ENCODE results near the gene PRPF19. TPM values are rescaled to one million over a fixed set of nuclear protein-coding genes. Genes with fewer than 3 reads are reported as not detected.

Gene PRPF19
- total RNA-seq (10 to 100 TPM; 35.4 to 43.4 (median 38.8) TPM), polyA plus RNA-seq (31.5 TPM)
- long read RNA-seq, donor 1, partial matches to known transcripts = 5 of 5 reads
- long read RNA-seq, donor 1, other reads (novel, unspliced or antisense) = 0 of 5 reads
- long read RNA-seq, donor 2 = 0 reads
- long read RNA-seq, donor 3, partial matches to known transcripts = 2 of 2 reads
- long read RNA-seq, donor 3, other reads (novel, unspliced or antisense) = 0 of 2 reads
- long read RNA-seq, donor 4, partial matches to known transcripts = 1 of 1 reads
- long read RNA-seq, donor 4, other reads (novel, unspliced or antisense) = 0 of 1 reads

- Histone ChIP-seq H3K9me3 (ENCODE audit: control insufficient read depth, low read length) (no peaks in the 10 kb centered on the region), H3K4me3 (ENCODE audit: low read length) (peak within 1 kb of the TSS; percentile 76), H3K27ac (ENCODE audit: low read length) (peak within 1 kb of the TSS; percentile 61), H3K27me3 (ENCODE audit: control insufficient read depth, insufficient read depth) (no peaks in the 10 kb centered on the region), H3K4me1 (ENCODE audit: control insufficient read depth, insufficient read depth, low read length) (peaks cover 4% of the 10 kb centered on the region)
- intact Hi-C loops (cut with DNase I) = no loop called here
- DNase-seq (peak; percentile 97 to 99 (median 99)), ATAC-seq (peak; percentile 97)
- under 1% methylated on average over 75 of the region's 75 CpGs for WGBS
Observed at GRCh38 chr11:60906132-60906972, at the start of gene PRPF19. Gene PRPF19, minus strand, starts transcription at chr11:60906585. Its CDS starts 203 bp downstream, at chr11:60906382.

DNA sequence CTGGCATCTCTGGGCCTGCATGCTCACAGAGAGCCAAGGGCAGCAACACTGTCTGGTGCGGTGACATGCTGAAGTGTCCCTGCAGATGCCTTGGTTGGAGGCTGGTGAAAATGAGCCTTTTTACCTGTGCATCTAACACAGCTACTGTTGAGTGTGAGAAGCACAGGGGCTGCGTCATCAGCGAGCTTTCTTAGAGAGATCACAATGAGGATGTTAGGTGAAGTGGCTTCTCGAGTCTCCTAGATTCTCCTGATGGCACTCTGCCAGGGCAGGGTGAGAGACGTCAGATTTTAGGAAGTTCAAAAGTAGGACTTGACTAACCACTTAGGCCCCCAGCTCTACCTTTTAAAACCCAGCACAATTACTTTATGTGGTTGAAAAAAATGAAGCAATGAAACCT, 49.2 kb upstream of the PRPF19 start:
- intact Hi-C loops (cut with DNase I) = no loop called here
- Histone ChIP-seq H3K27ac (ENCODE audit: low read length) (no peak overlapping the region), H3K4me3 (ENCODE audit: low read length) (no peak overlapping the region), H3K4me1 (ENCODE audit: control insufficient read depth, insufficient read depth, low read length) (no peaks in the 10 kb centered on the region), H3K9me3 (ENCODE audit: control insufficient read depth, low read length) (no peaks in the 10 kb centered on the region), H3K27me3 (ENCODE audit: control insufficient read depth, insufficient read depth) (no peaks in the 10 kb centered on the region)
- ATAC-seq = no peak
- WGBS = 47% methylated on average over 5 of the region's 5 CpGs
- DNase-seq = no peak

DNA sequence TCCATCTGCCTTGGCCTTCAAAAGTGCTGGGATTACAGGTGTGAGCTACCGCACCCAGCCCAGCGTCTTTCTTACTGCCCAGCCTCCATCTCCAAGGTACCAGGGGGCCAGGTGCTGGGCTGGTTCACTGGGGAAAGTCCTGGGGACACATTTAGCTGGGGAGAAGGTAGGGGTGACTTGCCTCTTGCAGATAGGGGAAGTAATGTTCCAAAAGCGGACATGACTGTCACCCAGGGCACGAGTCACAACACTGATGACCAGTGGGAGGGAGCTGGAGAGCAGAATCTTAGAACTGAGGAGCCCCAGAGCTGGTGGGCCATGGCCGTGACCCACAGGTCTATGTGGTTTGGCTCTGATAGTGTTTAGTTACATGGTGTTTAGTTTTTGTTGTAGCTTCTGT, 48.0 kb upstream of the PRPF19 start:
- ATAC-seq (no peak), DNase-seq (no peak)
- no peak overlapping the region for H3K27ac ChIP-seq (ENCODE audit: low read length)
- H3K9me3 ChIP-seq (ENCODE audit: control insufficient read depth, low read length) = no peaks in the 10 kb centered on the region
- H3K4me3 ChIP-seq (ENCODE audit: low read length) = no peak overlapping the region
- H3K4me1 ChIP-seq (ENCODE audit: control insufficient read depth, insufficient read depth, low read length) = no peaks in the 10 kb centered on the region
- intact Hi-C loops (cut with DNase I) = no loop called here
- WGBS = 81% methylated on average over 5 of the region's 5 CpGs
- H3K27me3 ChIP-seq (ENCODE audit: control insufficient read depth, insufficient read depth) = no peaks in the 10 kb centered on the region

GRCh38 chr11:60953781-60954180, 47.4 kb upstream of the PRPF19 start:
- Histone ChIP-seq H3K27ac (ENCODE audit: low read length) (no peak overlapping the region), H3K4me1 (ENCODE audit: control insufficient read depth, insufficient read depth, low read length) (no peaks in the 10 kb centered on the region), H3K4me3 (ENCODE audit: low read length) (no peak overlapping the region), H3K27me3 (ENCODE audit: control insufficient read depth, insufficient read depth) (no peaks in the 10 kb centered on the region), H3K9me3 (ENCODE audit: control insufficient read depth, low read length) (no peaks in the 10 kb centered on the region)
- DNase-seq = no peak
- intact Hi-C loops (cut with DNase I) = no loop called here
- ATAC-seq = no peak
- 73% methylated on average over 6 of the region's 6 CpGs for WGBS

DNA sequence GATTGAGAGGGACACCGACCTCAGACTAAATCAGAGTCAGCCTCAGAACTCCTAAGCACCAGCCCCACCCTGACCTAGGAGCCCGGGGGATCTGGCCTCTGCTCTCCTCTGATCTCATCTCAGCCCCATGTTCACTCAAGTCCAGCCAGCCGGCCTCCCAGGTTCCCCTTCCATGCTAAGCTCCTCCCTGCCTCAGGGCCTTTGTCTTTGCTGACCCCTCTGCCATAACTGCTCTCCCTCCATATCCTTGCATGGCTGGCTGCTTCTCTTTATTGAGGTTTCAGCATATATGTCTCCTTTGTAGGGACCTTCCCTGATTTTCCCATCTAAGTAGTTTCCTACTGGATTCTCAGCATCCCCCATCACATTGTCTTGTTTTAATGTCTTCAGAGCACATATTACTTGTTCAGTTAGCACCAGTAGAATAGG, 46.4 kb upstream of the PRPF19 start:
- ATAC-seq (peak in 1 of 2 donors; percentile 44), DNase-seq (peak in 2 of 3 donors; percentile 74 to 77)
- H3K4me3 ChIP-seq (ENCODE audit: low read length) = no peak overlapping the region
- intact Hi-C loops (cut with DNase I) = no loop called here
- peak overlapping the region; percentile 27 for H3K27ac ChIP-seq (ENCODE audit: low read length)
- H3K27me3 ChIP-seq (ENCODE audit: control insufficient read depth, insufficient read depth) = no peaks in the 10 kb centered on the region
- 28% methylated on average over 3 of the region's 3 CpGs for whole genome bisulfite sequencing
- no peaks in the 10 kb centered on the region for H3K9me3 ChIP-seq (ENCODE audit: control insufficient read depth, low read length)
- peaks cover 2% of the 10 kb centered on the region for H3K4me1 ChIP-seq (ENCODE audit: control insufficient read depth, insufficient read depth, low read length)

GRCh38 chr11:60951904-60952741, 45.7 kb upstream of the PRPF19 start, which contains the start of gene SLC15A3:
Gene SLC15A3, minus strand, starts transcription at chr11:60952176. Its CDS starts 625 bp downstream, at chr11:60951551.
- intact Hi-C loops (cut with DNase I) = no loop called here
- ATAC-seq (peak; percentile 78 to 81), DNase-seq (peak; percentile 67 to 85 (median 83))
- H3K4me3 ChIP-seq (ENCODE audit: low read length) = peak within 1 kb of the TSS; percentile 44
- peak within 1 kb of the TSS; percentile 27 for H3K27ac ChIP-seq (ENCODE audit: low read length)
- H3K27me3 ChIP-seq (ENCODE audit: control insufficient read depth, insufficient read depth) = no peaks in the 10 kb centered on the region
- 9% methylated on average over 23 of the region's 23 CpGs for WGBS
- H3K4me1 ChIP-seq (ENCODE audit: control insufficient read depth, insufficient read depth, low read length) = peaks cover 2% of the 10 kb centered on the region
- no peaks in the 10 kb centered on the region for H3K9me3 ChIP-seq (ENCODE audit: control insufficient read depth, low read length)

DNA sequence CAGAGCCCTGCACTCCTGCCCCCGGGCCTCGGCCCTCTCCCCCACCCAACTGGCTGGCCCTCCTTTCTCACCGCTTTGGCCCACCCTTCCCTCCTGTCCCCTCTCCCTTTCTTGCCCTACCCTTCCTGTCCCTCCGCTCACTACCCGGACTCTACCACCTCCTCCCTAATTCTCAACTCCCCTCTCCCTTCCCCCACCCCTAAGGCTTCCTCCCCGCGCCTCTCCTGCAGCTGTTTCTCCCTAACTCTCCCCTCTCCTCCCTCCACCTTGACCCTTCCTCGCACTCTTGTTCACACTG, 45.2 kb upstream of the PRPF19 start:
- WGBS = 5% methylated on average over 8 of the region's 8 CpGs
- DNase-seq (no peak), ATAC-seq (peak; percentile 32 to 47)
- H3K27ac ChIP-seq (ENCODE audit: low read length) = peak overlapping the region; percentile 27
- H3K4me1 ChIP-seq (ENCODE audit: control insufficient read depth, insufficient read depth, low read length) = peaks cover 2% of the 10 kb centered on the region
- intact Hi-C loops (cut with DNase I) = no loop called here
- H3K9me3 ChIP-seq (ENCODE audit: control insufficient read depth, low read length) = no peaks in the 10 kb centered on the region
- no peaks in the 10 kb centered on the region for H3K27me3 ChIP-seq (ENCODE audit: control insufficient read depth, insufficient read depth)
- H3K4me3 ChIP-seq (ENCODE audit: low read length) = peak overlapping the region; percentile 44

DNA sequence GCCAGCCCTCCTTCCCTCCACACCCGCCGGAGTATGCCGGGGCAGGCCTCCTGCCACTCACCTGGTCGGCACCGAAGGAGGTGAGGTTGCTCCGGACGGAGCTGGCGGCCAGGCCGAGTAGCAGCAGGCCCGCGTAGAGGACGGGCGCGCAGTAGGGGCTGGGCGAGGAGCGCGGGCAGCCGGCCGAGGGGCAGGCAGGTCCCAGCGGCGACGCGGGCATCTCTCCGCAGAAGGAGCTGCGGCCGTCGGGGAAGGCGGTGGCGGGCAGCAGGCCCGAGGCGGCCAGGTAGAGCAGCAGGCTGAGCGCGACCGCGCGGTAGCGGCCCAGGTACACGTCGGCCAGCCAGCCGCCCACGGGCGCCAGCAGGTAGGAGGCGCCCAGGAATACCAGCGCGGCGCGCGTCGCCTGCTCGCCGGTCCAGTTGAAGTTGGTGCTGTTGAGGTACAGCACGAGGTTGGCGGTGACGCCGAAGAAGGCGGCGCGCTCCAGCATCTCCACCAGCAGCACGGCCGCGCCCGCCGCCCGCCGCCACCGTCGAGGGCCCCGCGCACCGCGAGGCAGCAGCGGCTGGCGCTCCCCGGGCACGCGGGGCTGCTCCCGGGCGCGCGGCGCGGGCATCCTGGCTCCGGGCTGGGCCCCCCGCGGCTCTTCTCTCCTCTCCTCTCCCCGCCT, 44.7 kb upstream of the PRPF19 start:
- ATAC-seq (peak; percentile 5 to 23), DNase-seq (peak; percentile 48 to 84 (median 73))
- intact Hi-C loops (cut with DNase I) = no loop called here
- 12% methylated on average over 86 of the region's 86 CpGs for WGBS
- H3K27me3 ChIP-seq (ENCODE audit: control insufficient read depth, insufficient read depth) = no peaks in the 10 kb centered on the region
- H3K9me3 ChIP-seq (ENCODE audit: control insufficient read depth, low read length) = no peaks in the 10 kb centered on the region
- peaks cover 2% of the 10 kb centered on the region for H3K4me1 ChIP-seq (ENCODE audit: control insufficient read depth, insufficient read depth, low read length)
- H3K27ac ChIP-seq (ENCODE audit: low read length) = peak overlapping the region; percentile 27
- H3K4me3 ChIP-seq (ENCODE audit: low read length) = peak overlapping the region; percentile 44

GRCh38 chr11:60950024-60950423, 43.6 kb upstream of the PRPF19 start:
- ATAC-seq (no peak), DNase-seq (no peak)
- no peaks in the 10 kb centered on the region for H3K27me3 ChIP-seq (ENCODE audit: control insufficient read depth, insufficient read depth)
- WGBS = 76% methylated on average over 6 of the region's 6 CpGs
- H3K9me3 ChIP-seq (ENCODE audit: control insufficient read depth, low read length) = no peaks in the 10 kb centered on the region
- H3K27ac ChIP-seq (ENCODE audit: low read length) = no peak overlapping the region
- H3K4me1 ChIP-seq (ENCODE audit: control insufficient read depth, insufficient read depth, low read length) = peaks cover 2% of the 10 kb centered on the region
- peak overlapping the region; percentile 21 for H3K4me3 ChIP-seq (ENCODE audit: low read length)
- intact Hi-C loops (cut with DNase I) = no loop called here

DNA sequence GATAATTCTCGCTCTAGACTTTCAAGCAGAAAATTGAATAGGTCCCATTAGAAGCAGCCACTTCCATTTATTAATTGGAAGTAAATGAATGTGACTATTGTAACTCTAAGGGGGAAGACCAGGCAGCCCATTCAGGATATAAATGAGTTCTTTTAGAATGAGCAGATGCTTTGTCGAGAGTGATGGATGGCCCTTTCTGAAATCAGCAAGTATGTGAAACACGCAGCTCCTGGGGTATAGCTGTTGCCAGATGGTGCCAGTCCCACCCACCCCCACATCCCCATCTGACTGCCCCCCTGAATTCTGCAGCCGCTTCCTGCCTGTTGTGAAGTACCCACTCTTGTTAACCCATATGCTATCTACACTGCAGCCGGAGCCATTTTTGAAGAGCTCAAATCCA, 41.9 kb upstream of the PRPF19 start:
- ATAC-seq = no peak
- WGBS = 80% methylated on average over 5 of the region's 5 CpGs

More for the DNA sequence above, 41.9 kb upstream of the PRPF19 start:
- intact Hi-C loops (cut with DNase I) = no loop called here
- Histone ChIP-seq H3K27me3 (ENCODE audit: control insufficient read depth, insufficient read depth) (no peaks in the 10 kb centered on the region), H3K4me3 (ENCODE audit: low read length) (no peak overlapping the region), H3K27ac (ENCODE audit: low read length) (no peak overlapping the region), H3K9me3 (ENCODE audit: control insufficient read depth, low read length) (no peaks in the 10 kb centered on the region), H3K4me1 (ENCODE audit: control insufficient read depth, insufficient read depth, low read length) (peaks cover 2% of the 10 kb centered on the region)
- DNase-seq = peak in 1 of 3 donors; percentile 4

Measured in right cardiac atrium (tissue), 5 donors.